HCT116 (cell line): ENCODE results near the gene FAM131C. TPM values are rescaled to one million over a fixed set of nuclear protein-coding genes. Genes with fewer than 3 reads are reported as not detected.

ENCODE experiments used
- ATAC-seq: fragments of 200-7000 bp; cut with Tn5 transposase; 2 replicates; pipeline ENCODE4 v1.9.1; 2020; ENCODE audit warnings: mild to moderate bottlenecking, moderate library complexity
- BruUV-seq: library from RNA; stranded (reverse); fragments of 400-500 nt; replicated peaks from 2 replicates; lab custom pipeline; 2021; lab: Mats Ljungman, UMichigan
- CTCF ChIA-PET: fragments of 300-600 bp; sonication (Branson Sonifier 250); formaldehyde crosslinking; loops from one replicate; lab custom pipeline; 2021; ENCODE audit warnings: antibody characterized with exemption; lab: Charles Lee
- POLR2A ChIA-PET: fragments of 300-600, 350-600 bp; sonication (Branson Sonifier 250); formaldehyde crosslinking; loops from one replicate; lab custom pipeline; 2021; ENCODE audit warnings: antibody characterized with exemption; lab: Charles Lee
- RAD21 ChIA-PET, 2 experiments: fragments of 300-600 bp; sonication (Branson Sonifier 250); formaldehyde crosslinking; loops; one replicate each; lab custom pipeline; 2023; ENCODE audit warnings: low total read pairs in 2 of 2; ENCODE audit not compliant: uncharacterized antibody in 2 of 2, unreplicated experiment in 2 of 2, low non-redundant PET in 1 of 2; lab: Charles Lee
- DNase-seq: peaks from one replicate; pipeline ENCODE4 v3.0.0-alpha.2; 2010; ENCODE audit warnings: low read depth, low spot score
- H2AFZ ChIP-seq: fragments of 200-600 bp; shearing (Covaris generic), sonication (generic); 2 replicates; pipeline ENCODE4 v1.6.1; 2017; ENCODE audit warnings: low read depth, mixed run types, mixed read lengths, antibody characterized with exemption, low read length; ENCODE audit not compliant: poor library complexity, severe bottlenecking
- H3K27ac ChIP-seq: 2 replicates; pipeline ENCODE4 v1.5.1; 2012; ENCODE audit warnings: low read depth, low read length
- H3K27me3 ChIP-seq: fragments of 200-600 bp; sonication (generic); 2 replicates; pipeline ENCODE4 v1.6.1; 2016; ENCODE audit warnings: mixed run types, low read length, mixed read lengths; ENCODE audit not compliant: insufficient read depth
- H3K36me3 ChIP-seq, 2 experiments: fragments of 200-500 bp in 1 of 2; fragments of 200-600 bp in 1 of 2; sonication (Bioruptor generic) in 1 of 2; sonication (generic) in 1 of 2; 2 replicates each; pipeline versions ENCODE4 v1.5.1 to v1.6.1; 2014 to 2016; ENCODE audit warnings: low read length in 2 of 2, inconsistent platforms in 1 of 2, mixed read lengths in 1 of 2, mixed run types in 1 of 2; ENCODE audit not compliant: insufficient read depth in 2 of 2, control insufficient read depth in 1 of 2
- H3K4me1 ChIP-seq, 2 experiments: fragments of 200-600 bp in 1 of 2; sonication (generic) in 1 of 2; 2 replicates each; pipeline versions ENCODE4 v1.5.1 to v1.6.1; 2012 to 2017; ENCODE audit warnings: low read length in 2 of 2, inconsistent platforms in 1 of 2, mild to moderate bottlenecking in 1 of 2, mixed read lengths in 1 of 2, mixed run types in 1 of 2, moderate library complexity in 1 of 2; ENCODE audit not compliant: insufficient read depth in 2 of 2, control insufficient read depth in 1 of 2
- H3K4me2 ChIP-seq: fragments of 200-600 bp; sonication (generic); 2 replicates; pipeline ENCODE4 v1.6.1; 2017; ENCODE audit warnings: mixed run types, low read length, mixed read lengths
- H3K4me3 ChIP-seq, 2 experiments: fragments of 200-600 bp in 1 of 2; sonication (generic) in 1 of 2; replicated peaks in 1 of 2; 2 replicates each; pipeline ENCODE4 v1.5.1; 2011 to 2016; ENCODE audit warnings: low read length in 2 of 2, control low read depth in 1 of 2, low read depth in 1 of 2, mild to moderate bottlenecking in 1 of 2, mixed read lengths in 1 of 2, mixed run types in 1 of 2
- H3K79me2 ChIP-seq: fragments of 200-600 bp; sonication (generic); 2 replicates; pipeline ENCODE4 v1.6.1; 2017; ENCODE audit warnings: mild to moderate bottlenecking, mixed run types, low read length, moderate library complexity, mixed read lengths; ENCODE audit not compliant: insufficient read depth
- H3K9ac ChIP-seq: fragments of 200-600 bp; sonication (generic); 2 replicates; pipeline ENCODE4 v1.6.1; 2016; ENCODE audit warnings: low read length, mixed read lengths
- H3K9me2 ChIP-seq: fragments of 200-600 bp; sonication (generic), shearing (Covaris generic); 2 replicates; pipeline ENCODE4 v1.6.1; 2017; ENCODE audit warnings: mixed run types, mild to moderate bottlenecking, moderate library complexity; ENCODE audit not compliant: insufficient read depth
- H3K9me3 ChIP-seq, 2 experiments: fragments of 200-500 bp in 1 of 2; fragments of 200-600 bp in 1 of 2; sonication (Bioruptor generic) in 1 of 2; sonication (generic) in 1 of 2; 2 replicates each; pipeline ENCODE4 v1.6.1; 2014 to 2017; ENCODE audit warnings: low read length in 2 of 2, mixed read lengths in 2 of 2, inconsistent platforms in 1 of 2, low read depth in 1 of 2, mild to moderate bottlenecking in 1 of 2, mixed run types in 1 of 2, moderate library complexity in 1 of 2; ENCODE audit not compliant: control insufficient read depth in 1 of 2, insufficient read depth in 1 of 2
- H4K20me1 ChIP-seq: fragments of 200-600 bp; sonication (generic), shearing (Covaris generic); 2 replicates; pipeline ENCODE4 v1.6.1; 2017; ENCODE audit warnings: mixed run types, mild to moderate bottlenecking, moderate library complexity; ENCODE audit not compliant: insufficient read depth
- CEBPB ChIP-seq: IDR thresholded peaks from 2 replicates; pipeline ENCODE4 v1.6.1; 2012; ENCODE audit warnings: low read depth
- ELF1 ChIP-seq: IDR thresholded peaks from 2 replicates; pipeline ENCODE4 v1.6.1; 2012; ENCODE audit warnings: low read depth, borderline replicate concordance
- JUND ChIP-seq: IDR thresholded peaks from 2 replicates; pipeline ENCODE4 v1.6.1; 2012
- POLR2AphosphoS5 ChIP-seq: IDR thresholded peaks from 2 replicates; pipeline ENCODE4 v1.6.1; 2011; ENCODE audit warnings: mild to moderate bottlenecking, low read depth, low read length, moderate library complexity
- RAD21 ChIP-seq: IDR thresholded peaks from 2 replicates; pipeline ENCODE4 v1.6.1; 2012; ENCODE audit warnings: low read depth, mild to moderate bottlenecking
- SP1 ChIP-seq: IDR thresholded peaks from 2 replicates; pipeline ENCODE4 v1.6.1; 2012; ENCODE audit warnings: low read depth
- YY1 ChIP-seq: IDR thresholded peaks from 2 replicates; pipeline ENCODE4 v1.6.1; 2011; ENCODE audit warnings: low read length, low read depth, moderate library complexity, mild to moderate bottlenecking; ENCODE audit not compliant: insufficient replicate concordance; ENCODE audit errors: extremely low read depth
- ZFX ChIP-seq: fragments of 450-650 bp; IDR thresholded peaks from 2 replicates; pipeline ENCODE4 v1.6.1; 2017
- intact Hi-C: fragments of 100-400 bp; cut with micrococcal nuclease; formaldehyde crosslinking; loops from 2 replicates; pipeline ENCODE4 v1.10.0; 2022
- total RNA-seq: library from RNA; stranded (reverse); gene quantifications from one replicate; pipeline ENCODE4 v1.2.1, GENCODE V29; 2021; ENCODE audit not compliant: unreplicated experiment
- TF ChIP-seq, protein P1 (sequence below), 3 experiments: fragments of 200-600 bp in 1 of 3; sonication (generic) in 1 of 3; IDR thresholded peaks in 2 of 3; conservative IDR thresholded peaks in 1 of 3; 2 replicates each; pipeline ENCODE4 v1.5.1; 2012 to 2017; ENCODE audit warnings: low read depth in 2 of 3, low read length in 2 of 3, antibody characterized with exemption in 1 of 3, borderline replicate concordance in 1 of 3, control low read depth in 1 of 3, mild to moderate bottlenecking in 1 of 3, mixed read lengths in 1 of 3, mixed run types in 1 of 3, moderate library complexity in 1 of 3; ENCODE audit not compliant: insufficient read depth in 1 of 3
- TF ChIP-seq, protein P2 (sequence below): IDR thresholded peaks from 2 replicates; pipeline ENCODE4 v1.6.1; 2012
- TF ChIP-seq, protein P3 (sequence below): IDR thresholded peaks from 2 replicates; pipeline ENCODE4 v1.6.1; 2012; ENCODE audit warnings: low read depth

Gene FAM131C
- total RNA-seq, 1 experiment from 2014 or later = 11.6 TPM

DNA sequence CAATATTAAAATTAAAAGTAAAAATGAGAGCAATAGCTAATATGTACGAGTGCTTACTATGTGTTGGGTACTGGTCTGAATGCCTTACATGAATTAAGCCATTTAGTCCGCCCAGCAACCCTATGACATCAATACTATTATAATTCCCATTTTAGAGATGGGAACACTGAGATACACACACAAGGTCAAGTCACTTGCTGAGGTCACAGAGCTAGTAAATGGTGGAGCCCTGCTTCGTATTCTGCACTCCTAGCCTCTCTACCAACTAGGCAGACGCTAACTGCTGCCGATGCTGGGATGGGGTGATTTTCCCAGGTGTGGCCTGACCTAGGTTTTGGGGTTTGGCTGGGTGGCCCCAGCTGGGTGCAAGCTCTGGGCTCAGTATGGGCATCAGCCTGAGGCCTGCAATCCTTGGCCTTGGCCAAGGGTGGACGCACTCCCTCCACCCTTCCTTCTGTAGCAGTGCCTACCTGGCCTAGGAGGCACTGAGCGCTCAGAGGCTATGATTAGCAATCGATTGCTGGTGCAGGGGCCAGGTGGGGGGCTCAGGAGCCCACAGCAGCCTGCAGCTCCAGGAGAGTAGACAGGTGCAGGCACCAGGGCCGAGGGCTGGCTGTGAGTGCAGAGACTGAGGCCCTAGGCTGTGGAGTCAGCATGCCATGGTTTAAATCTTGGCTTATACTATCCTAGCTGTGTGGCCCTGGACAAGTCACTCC, 2.7 kb downstream of the FAM131C start:
- no peak overlapping the region for H3K4me3 ChIP-seq
- H3K9me3 ChIP-seq = no peaks in the 10 kb centered on the region
- ChIA-PET POLR2A (no interaction called here), RAD21 (no interaction called here)
- peaks cover 13 to 43% of the 10 kb centered on the region in 2 experiments for H3K4me1 ChIP-seq
- no peaks in the 10 kb centered on the region for H3K9me2 ChIP-seq
- DNase-seq (no peak), ATAC-seq (no peak)
- no TSS peak for BruUV-seq
- no peaks in the 10 kb centered on the region for H3K36me3 ChIP-seq
- intact Hi-C loops = no loop called here
- TF ChIP-seq, protein P1, sequence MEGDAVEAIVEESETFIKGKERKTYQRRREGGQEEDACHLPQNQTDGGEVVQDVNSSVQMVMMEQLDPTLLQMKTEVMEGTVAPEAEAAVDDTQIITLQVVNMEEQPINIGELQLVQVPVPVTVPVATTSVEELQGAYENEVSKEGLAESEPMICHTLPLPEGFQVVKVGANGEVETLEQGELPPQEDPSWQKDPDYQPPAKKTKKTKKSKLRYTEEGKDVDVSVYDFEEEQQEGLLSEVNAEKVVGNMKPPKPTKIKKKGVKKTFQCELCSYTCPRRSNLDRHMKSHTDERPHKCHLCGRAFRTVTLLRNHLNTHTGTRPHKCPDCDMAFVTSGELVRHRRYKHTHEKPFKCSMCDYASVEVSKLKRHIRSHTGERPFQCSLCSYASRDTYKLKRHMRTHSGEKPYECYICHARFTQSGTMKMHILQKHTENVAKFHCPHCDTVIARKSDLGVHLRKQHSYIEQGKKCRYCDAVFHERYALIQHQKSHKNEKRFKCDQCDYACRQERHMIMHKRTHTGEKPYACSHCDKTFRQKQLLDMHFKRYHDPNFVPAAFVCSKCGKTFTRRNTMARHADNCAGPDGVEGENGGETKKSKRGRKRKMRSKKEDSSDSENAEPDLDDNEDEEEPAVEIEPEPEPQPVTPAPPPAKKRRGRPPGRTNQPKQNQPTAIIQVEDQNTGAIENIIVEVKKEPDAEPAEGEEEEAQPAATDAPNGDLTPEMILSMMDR (IDR thresholded peaks at IDR 0.05 in 2 of 3, conservative IDR thresholded peaks at IDR 0.05 in 1 of 3; ENCODE audit: borderline replicate concordance in 1 of 3, insufficient read depth in 1 of 3, low read depth in 2 of 3, low read length in 2 of 3) = no peak
- TF ChIP-seq POLR2AphosphoS5 (no peak), ZFX (no peak), RAD21 (no peak), SP1 (no peak), YY1 (no peak), JUND (no peak), ELF1 (no peak), CEBPB (no peak)
- TF ChIP-seq, protein P2, sequence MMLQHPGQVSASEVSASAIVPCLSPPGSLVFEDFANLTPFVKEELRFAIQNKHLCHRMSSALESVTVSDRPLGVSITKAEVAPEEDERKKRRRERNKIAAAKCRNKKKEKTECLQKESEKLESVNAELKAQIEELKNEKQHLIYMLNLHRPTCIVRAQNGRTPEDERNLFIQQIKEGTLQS = no peak
- TF ChIP-seq, protein P3, sequence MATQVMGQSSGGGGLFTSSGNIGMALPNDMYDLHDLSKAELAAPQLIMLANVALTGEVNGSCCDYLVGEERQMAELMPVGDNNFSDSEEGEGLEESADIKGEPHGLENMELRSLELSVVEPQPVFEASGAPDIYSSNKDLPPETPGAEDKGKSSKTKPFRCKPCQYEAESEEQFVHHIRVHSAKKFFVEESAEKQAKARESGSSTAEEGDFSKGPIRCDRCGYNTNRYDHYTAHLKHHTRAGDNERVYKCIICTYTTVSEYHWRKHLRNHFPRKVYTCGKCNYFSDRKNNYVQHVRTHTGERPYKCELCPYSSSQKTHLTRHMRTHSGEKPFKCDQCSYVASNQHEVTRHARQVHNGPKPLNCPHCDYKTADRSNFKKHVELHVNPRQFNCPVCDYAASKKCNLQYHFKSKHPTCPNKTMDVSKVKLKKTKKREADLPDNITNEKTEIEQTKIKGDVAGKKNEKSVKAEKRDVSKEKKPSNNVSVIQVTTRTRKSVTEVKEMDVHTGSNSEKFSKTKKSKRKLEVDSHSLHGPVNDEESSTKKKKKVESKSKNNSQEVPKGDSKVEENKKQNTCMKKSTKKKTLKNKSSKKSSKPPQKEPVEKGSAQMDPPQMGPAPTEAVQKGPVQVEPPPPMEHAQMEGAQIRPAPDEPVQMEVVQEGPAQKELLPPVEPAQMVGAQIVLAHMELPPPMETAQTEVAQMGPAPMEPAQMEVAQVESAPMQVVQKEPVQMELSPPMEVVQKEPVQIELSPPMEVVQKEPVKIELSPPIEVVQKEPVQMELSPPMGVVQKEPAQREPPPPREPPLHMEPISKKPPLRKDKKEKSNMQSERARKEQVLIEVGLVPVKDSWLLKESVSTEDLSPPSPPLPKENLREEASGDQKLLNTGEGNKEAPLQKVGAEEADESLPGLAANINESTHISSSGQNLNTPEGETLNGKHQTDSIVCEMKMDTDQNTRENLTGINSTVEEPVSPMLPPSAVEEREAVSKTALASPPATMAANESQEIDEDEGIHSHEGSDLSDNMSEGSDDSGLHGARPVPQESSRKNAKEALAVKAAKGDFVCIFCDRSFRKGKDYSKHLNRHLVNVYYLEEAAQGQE = no peak
- TF ChIP-seq, all 23 proteins: peak for 0
- Histone ChIP-seq H3K27me3 (no peaks in the 10 kb centered on the region), H3K9ac (no peak overlapping the region), H3K79me2 (no peaks in the 10 kb centered on the region), H2AFZ (no peak overlapping the region), H4K20me1 (no peaks in the 10 kb centered on the region), H3K27ac (no peak overlapping the region), H3K4me2 (no peak overlapping the region)
- CTCF ChIA-PET = interaction anchor here (1.6 kb wide), 1 partner anchor 11 kb away, joined by 5 read pairs; no protein-coding TSS in a partner anchor
